T-helper 22 cell (primary cell): ENCODE data around the gene CUL5.
"Not testable (repeated sequence)": the region's sequence is repeated elsewhere in the genome, so short reads cannot be mapped to it uniquely, and the experiment has no call there.

ENCODE experiments used
- DNase-seq: peaks from one replicate; pipeline ENCODE4 v3.0.0-alpha.2; 2020; ENCODE audit warnings: low read depth

CUL5 gene

GRCh38 chr11:108025387-108026080 lies 16.8 kb downstream of the CUL5 start:
- no peak for DNase-seq

- DNase-seq: no peak
Measured at GRCh38 chr11:108027057-108027456, 18.4 kb downstream of the CUL5 start.

GRCh38 chr11:108028822-108029441 lies 20.2 kb downstream of the CUL5 start:
- not testable (repeated sequence) for DNase-seq

GRCh38 chr11:108031604-108032003 lies 22.9 kb downstream of the CUL5 start:
- DNase-seq: not testable (repeated sequence)

GRCh38 chr11:108032800-108033199 lies 24.1 kb downstream of the CUL5 start:
- DNase-seq: no peak

GRCh38 chr11:108034034-108034433 lies 25.3 kb downstream of the CUL5 start:
- DNase-seq: no peak

GRCh38 chr11:108034952-108035351 lies 26.3 kb downstream of the CUL5 start:
- no peak for DNase-seq

- DNase-seq: no peak
Measured at GRCh38 chr11:108035690-108036089, 27.0 kb downstream of the CUL5 start.

GRCh38 chr11:108037211-108037610 lies 28.5 kb downstream of the CUL5 start:
- DNase-seq: no peak

GRCh38 chr11:108037636-108038035 lies 28.9 kb downstream of the CUL5 start:
- DNase-seq: no peak

GRCh38 chr11:108048269-108048668 lies 39.6 kb downstream of the CUL5 start:
- no peak for DNase-seq

- no peak for DNase-seq
Measured at GRCh38 chr11:108062336-108062735, 53.6 kb downstream of the CUL5 start.

GRCh38 chr11:108063410-108063809 lies 54.7 kb downstream of the CUL5 start:
- DNase-seq: no peak

GRCh38 chr11:108069947-108070346 lies 61.2 kb downstream of the CUL5 start:
- DNase-seq: no peak

- no peak for DNase-seq
Measured at GRCh38 chr11:108084811-108085210, 76.1 kb downstream of the CUL5 start.

GRCh38 chr11:108085672-108086071 lies 77.0 kb downstream of the CUL5 start:
- DNase-seq: no peak

GRCh38 chr11:108092134-108092533 lies 83.4 kb downstream of the CUL5 start:
- DNase-seq: no peak

GRCh38 chr11:108093128-108093904 lies 84.6 kb downstream of the CUL5 start:
- DNase-seq: no peak

GRCh38 chr11:108097179-108097578 lies 88.5 kb downstream of the CUL5 start:
- DNase-seq: no peak

- no peak for DNase-seq
Measured at GRCh38 chr11:108101090-108101775, 92.5 kb downstream of the CUL5 start.

- DNase-seq: no peak
Measured at GRCh38 chr11:108111126-108111525, 102.4 kb downstream of the CUL5 start.

- no peak for DNase-seq
Measured at GRCh38 chr11:108112057-108112456, 103.4 kb downstream of the CUL5 start.
